ENCODE measurements around the gene KCNQ5. TPM values are rescaled to one million over a fixed set of nuclear protein-coding genes. Genes with fewer than 3 reads are reported as not detected.

The KCNQ5 gene
- total and polyA plus RNA-seq, 2 of the 8 experiments (the other 6 are each of a cell fraction or from before 2014, with no cell fraction given) = 0.83 to 1.2 TPM

DNA sequence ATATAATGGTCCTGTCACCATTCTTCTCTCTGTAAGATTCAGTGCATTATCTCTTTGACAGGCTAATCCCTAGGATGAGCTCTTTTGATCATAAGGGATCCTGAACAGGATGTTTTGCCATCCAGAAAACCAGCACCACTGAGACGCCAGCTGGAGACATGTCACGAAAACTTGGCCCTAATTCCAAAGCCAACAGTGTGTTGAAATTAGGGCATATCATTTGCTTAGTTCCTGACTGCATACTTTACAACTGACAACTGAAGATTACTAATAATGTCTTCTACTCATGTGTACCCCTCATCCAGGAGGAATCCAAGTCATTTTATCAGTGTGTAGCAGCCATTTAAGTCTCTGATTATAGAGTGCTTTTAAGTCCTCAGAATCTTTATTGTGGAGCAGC, 243.6 kb downstream of the KCNQ5 start (continued):
- TF ChIP-seq SIRT6 (IDR thresholded peaks at IDR 0.05; ENCODE audit: low read length) (no peak), KDM1A (IDR thresholded peaks at IDR 0.05; ENCODE audit: borderline replicate concordance, low read length) (no peak), NRF1 (IDR thresholded peaks at IDR 0.05; ENCODE audit: low read depth, low read length) (no peak), HDAC6 (IDR thresholded peaks at IDR 0.05; ENCODE audit: low read depth, low read length) (no peak)
- TF ChIP-seq, protein P1, sequence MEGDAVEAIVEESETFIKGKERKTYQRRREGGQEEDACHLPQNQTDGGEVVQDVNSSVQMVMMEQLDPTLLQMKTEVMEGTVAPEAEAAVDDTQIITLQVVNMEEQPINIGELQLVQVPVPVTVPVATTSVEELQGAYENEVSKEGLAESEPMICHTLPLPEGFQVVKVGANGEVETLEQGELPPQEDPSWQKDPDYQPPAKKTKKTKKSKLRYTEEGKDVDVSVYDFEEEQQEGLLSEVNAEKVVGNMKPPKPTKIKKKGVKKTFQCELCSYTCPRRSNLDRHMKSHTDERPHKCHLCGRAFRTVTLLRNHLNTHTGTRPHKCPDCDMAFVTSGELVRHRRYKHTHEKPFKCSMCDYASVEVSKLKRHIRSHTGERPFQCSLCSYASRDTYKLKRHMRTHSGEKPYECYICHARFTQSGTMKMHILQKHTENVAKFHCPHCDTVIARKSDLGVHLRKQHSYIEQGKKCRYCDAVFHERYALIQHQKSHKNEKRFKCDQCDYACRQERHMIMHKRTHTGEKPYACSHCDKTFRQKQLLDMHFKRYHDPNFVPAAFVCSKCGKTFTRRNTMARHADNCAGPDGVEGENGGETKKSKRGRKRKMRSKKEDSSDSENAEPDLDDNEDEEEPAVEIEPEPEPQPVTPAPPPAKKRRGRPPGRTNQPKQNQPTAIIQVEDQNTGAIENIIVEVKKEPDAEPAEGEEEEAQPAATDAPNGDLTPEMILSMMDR (IDR thresholded peaks at IDR 0.05; ENCODE audit: control extremely low read depth in 1 of 3, insufficient read depth in 1 of 3, low read depth in 1 of 3, low read length in 3 of 3) = no peak

Data from H1 (cell line).